IMR-90 (cell line): ENCODE results near the gene SOCS3. TPM values are rescaled to one million over a fixed set of nuclear protein-coding genes. Genes with fewer than 3 reads are reported as not detected.

Experiments used
- ATAC-seq: fragments of 200-7000 bp; cut with Tn5 transposase; 2 replicates; pipeline ENCODE4 v1.9.1; 2020; ENCODE audit warnings: low read depth, mild to moderate bottlenecking, moderate library complexity
- BruUV-seq: library from RNA; stranded (reverse); fragments of 400-500 nt; replicated peaks from 2 replicates; lab custom pipeline; 2021; lab: Mats Ljungman, UMichigan
- CTCF ChIA-PET: fragments of 300-600 bp; formaldehyde crosslinking; extraction: SDS; loops from one replicate; lab custom pipeline; 2021; ENCODE audit warnings: antibody characterized with exemption; lab: Yijun Ruan, JAX
- POLR2A ChIA-PET: fragments of 300-600 bp; sonication (Branson Sonifier 250); formaldehyde crosslinking; loops from one replicate; lab custom pipeline; 2022; ENCODE audit warnings: antibody characterized with exemption; ENCODE audit not compliant: unreplicated experiment; lab: Charles Lee
- DNase-seq: peaks from one replicate; pipeline ENCODE4 v3.0.0; 2013
- H2AFZ ChIP-seq: replicated peaks from 2 replicates; pipeline ENCODE3; 2013; ENCODE audit warnings: low read length, mild to moderate bottlenecking; ENCODE audit not compliant: poor library complexity
- H2AK5ac ChIP-seq: 2 replicates; pipeline ENCODE4 v1.6.1; 2013; ENCODE audit warnings: low read depth, low read length, inconsistent platforms
- H2AK9ac ChIP-seq: replicated peaks from 2 replicates; pipeline ENCODE3; 2013; ENCODE audit warnings: mild to moderate bottlenecking, low read depth, low read length, moderate library complexity; ENCODE audit not compliant: poor library complexity
- H2BK120ac ChIP-seq: 2 replicates; pipeline ENCODE4 v1.6.1; 2013; ENCODE audit warnings: low read depth, low read length, inconsistent platforms
- H2BK15ac ChIP-seq: 3 replicates; pipeline ENCODE4 v1.6.1; 2013; ENCODE audit warnings: low read depth, low read length, inconsistent platforms
- H2BK20ac ChIP-seq: 2 replicates; pipeline ENCODE4 v1.6.1; 2013; ENCODE audit warnings: low read depth, mild to moderate bottlenecking, inconsistent platforms, low read length, moderate library complexity
- H2BK5ac ChIP-seq: 2 replicates; pipeline ENCODE4 v1.6.1; 2013; ENCODE audit warnings: mild to moderate bottlenecking, low read depth, low read length, inconsistent platforms; ENCODE audit not compliant: poor library complexity, severe bottlenecking
- H3K14ac ChIP-seq: replicated peaks from 2 replicates; pipeline ENCODE4 v1.6.1; 2013; ENCODE audit warnings: low read depth, low read length, inconsistent platforms
- H3K18ac ChIP-seq: 2 replicates; pipeline ENCODE4 v1.6.1; 2013; ENCODE audit warnings: low read depth, low read length, control low read depth
- H3K23ac ChIP-seq: 2 replicates; pipeline ENCODE4 v1.6.1; 2013; ENCODE audit warnings: low read depth, low read length, inconsistent platforms
- H3K27ac ChIP-seq: 2 replicates; pipeline ENCODE4 v1.5.1; 2013; ENCODE audit warnings: mild to moderate bottlenecking, control low read depth, low read length; ENCODE audit not compliant: insufficient read depth
- H3K27me3 ChIP-seq: 2 replicates; pipeline ENCODE4 v1.6.1; 2013; ENCODE audit warnings: low read length; ENCODE audit not compliant: control insufficient read depth, insufficient read depth
- H3K36me3 ChIP-seq: 2 replicates; pipeline ENCODE4 v1.6.1; 2013; ENCODE audit warnings: low read length, mixed read lengths; ENCODE audit not compliant: control insufficient read depth, insufficient read depth
- H3K4ac ChIP-seq: 2 replicates; pipeline ENCODE4 v1.6.1; 2013; ENCODE audit warnings: low read depth, low read length, inconsistent platforms
- H3K4me1 ChIP-seq: 2 replicates; pipeline ENCODE4 v1.6.1; 2013; ENCODE audit warnings: low read length, mixed read lengths; ENCODE audit not compliant: control insufficient read depth, insufficient read depth
- H3K4me2 ChIP-seq: 2 replicates; pipeline ENCODE4 v1.6.1; 2013; ENCODE audit warnings: low read depth, mild to moderate bottlenecking, control low read depth, low read length, moderate library complexity
- H3K4me3 ChIP-seq: 2 replicates; pipeline ENCODE4 v1.5.1; 2013; ENCODE audit warnings: low read depth, mild to moderate bottlenecking, control low read depth, low read length, moderate library complexity; ENCODE audit not compliant: insufficient read depth
- H3K56ac ChIP-seq: 2 replicates; pipeline ENCODE4 v1.6.1; 2013; ENCODE audit warnings: low read length, inconsistent platforms; ENCODE audit not compliant: insufficient read depth; ENCODE audit errors: extremely low read depth
- H3K79me1 ChIP-seq, 2 experiments: 2 replicates each; pipeline ENCODE4 v1.6.1; 2013; ENCODE audit warnings: low read length in 2 of 2, inconsistent platforms in 1 of 2, low read depth in 1 of 2
- H3K9ac ChIP-seq: 2 replicates; pipeline ENCODE4 v1.6.1; 2013; ENCODE audit warnings: low read depth, low read length, control low read depth
- H3K9me1 ChIP-seq: 2 replicates; pipeline ENCODE4 v1.6.1; 2013; ENCODE audit warnings: low read length, inconsistent platforms; ENCODE audit not compliant: insufficient read depth
- H3K9me3 ChIP-seq: 2 replicates; pipeline ENCODE4 v1.6.1; 2013; ENCODE audit warnings: low read length; ENCODE audit not compliant: control insufficient read depth, insufficient read depth
- H4K20me1 ChIP-seq: 2 replicates; pipeline ENCODE4 v1.6.1; 2013; ENCODE audit warnings: low read length, inconsistent platforms; ENCODE audit not compliant: insufficient read depth
- H4K5ac ChIP-seq: 2 replicates; pipeline ENCODE4 v1.6.1; 2013; ENCODE audit warnings: mild to moderate bottlenecking, low read depth, low read length, control low read depth
- H4K8ac ChIP-seq, 2 experiments: 2 replicates each; pipeline ENCODE4 v1.6.1; 2013; ENCODE audit warnings: low read depth in 2 of 2, low read length in 2 of 2, control low read depth in 1 of 2, inconsistent platforms in 1 of 2
- H4K91ac ChIP-seq: 2 replicates; pipeline ENCODE4 v1.6.1; 2013; ENCODE audit warnings: low read depth, low read length, inconsistent platforms; ENCODE audit not compliant: insufficient read depth
- WGBS, 2 experiments: methylation state at CpG; one replicate each; pipeline versions ENCODE4 v1.1.5 to v1.1.7; 2013; ENCODE audit warnings: missing lambda C conversion rate in 2 of 2; ENCODE audit not compliant: insufficient read length in 1 of 2; ENCODE audit errors: extremely low coverage in 2 of 2; 5-methylcytosine and 5-hydroxymethylcytosine counted together
- dilution Hi-C: fragments of 300-500 bp; cut with HindIII; formaldehyde crosslinking; loops from one replicate; pipeline ENCODE4 v1.14.3; 2018; ENCODE audit warnings: low sequenced_read_pairs; ENCODE audit not compliant: unreplicated experiment
- in situ Hi-C: fragments of 300-500 bp; cut with MboI; formaldehyde crosslinking; loops from 3 replicates; pipeline ENCODE4 v1.14.3; 2019; ENCODE audit warnings: low sequenced_read_pairs, inconsistent platforms, mixed read lengths
- intact Hi-C: fragments of 100-400 bp; cut with micrococcal nuclease; formaldehyde crosslinking; loops from 2 replicates; pipeline ENCODE4 v1.10.0; 2022
- polyA plus RNA-seq, 3 experiments: library from polyadenylated mRNA; depleted of rRNA; stranded (reverse); fragments of >200 nt; gene quantifications; 2 replicates each; pipeline ENCODE4 v1.2.3, GENCODE V29; 2012; ENCODE audit warnings: low replicate concordance in 1 of 3
- total RNA-seq: library from RNA; depleted of rRNA; stranded (reverse); fragments of >200 nt; gene quantifications from 2 replicates; pipeline ENCODE4 v1.2.3, GENCODE V29; 2012
- TF ChIP-seq, protein P1 (sequence below): fragments of 150-350 bp; IDR thresholded peaks from 2 replicates; pipeline ENCODE4 v1.6.1; 2017; ENCODE audit warnings: mild to moderate bottlenecking, antibody characterized with exemption, low read length, low read depth

The SOCS3 gene
- total and polyA plus RNA-seq, 2 of the 4 experiments (the other 2 are of a cell fraction): 19.2 to 19.9 TPM

DNA sequence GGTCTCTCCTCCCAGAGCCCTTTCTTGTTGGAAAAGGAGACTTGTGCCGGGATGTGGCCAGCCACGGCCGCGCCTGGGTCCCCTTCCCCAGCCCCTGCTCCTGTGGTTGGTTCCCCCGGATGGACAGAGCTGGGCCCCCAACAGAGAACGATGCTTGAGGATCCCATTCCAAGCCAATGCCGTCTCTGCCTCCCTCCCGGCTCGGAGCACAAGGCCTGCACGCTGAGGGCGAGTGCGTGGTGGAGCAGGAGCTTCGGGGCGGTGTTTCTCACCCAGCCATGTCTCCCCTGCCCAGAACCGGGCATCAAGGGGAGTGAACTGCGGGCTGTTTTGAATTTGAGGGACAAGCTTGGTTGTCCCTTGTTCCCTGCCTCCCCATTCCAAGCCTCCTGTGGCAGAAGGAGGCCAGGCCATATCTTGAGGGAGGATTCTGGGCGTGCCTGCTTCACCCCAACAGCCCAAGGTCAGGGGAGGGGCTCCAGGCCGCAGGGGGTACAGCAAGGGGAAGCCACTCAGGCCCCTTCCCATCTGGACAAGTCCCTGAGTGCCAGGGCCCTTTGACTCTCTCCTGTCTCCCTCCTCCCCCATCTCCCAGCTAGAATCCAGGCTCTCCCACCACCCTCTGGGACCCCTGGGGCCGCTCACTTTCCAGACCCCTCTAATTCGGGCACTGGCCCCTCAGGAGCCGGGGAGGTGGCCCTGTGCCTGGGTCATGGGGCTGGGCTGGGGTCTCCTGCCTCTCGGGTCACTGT lies 43.6 kb downstream of the SOCS3 start:
- H3K36me3 ChIP-seq: no peaks in the 10 kb centered on the region
- peak overlapping the region; percentile 87 for H2AK5ac ChIP-seq
- H3K18ac ChIP-seq: peak overlapping the region; percentile 92
- BruUV-seq: no TSS peak
- no peaks in the 10 kb centered on the region for H3K27me3 ChIP-seq
- ChIA-PET CTCF (interaction anchor here (0.6 kb wide), 2 partner anchors 8 to 38 kb away, joined by 3 to 4 read pairs; no protein-coding TSS in a partner anchor), POLR2A (interaction anchor here (0.6 to 2.0 kb wide), 3 partner anchors 8 to 1540 kb away, joined by 3 to 10 read pairs (median 4); no protein-coding TSS in a partner anchor)
- peak overlapping the region; percentile 66 for H3K9ac ChIP-seq
- H4K5ac ChIP-seq: peak overlapping the region; percentile 82
- H2AK9ac ChIP-seq: peak overlapping the region; percentile 96
- peak overlapping the region; percentile 97 for H4K91ac ChIP-seq
- peak overlapping the region; percentile 61 for H3K4me2 ChIP-seq
- peak overlapping the region; percentile 90 for H3K56ac ChIP-seq
- H3K9me1 ChIP-seq: peaks cover 15% of the 10 kb centered on the region
- H3K79me1 ChIP-seq: peaks cover 0 to 14% of the 10 kb centered on the region in 2 experiments; a peak in 2 of 4 replicates
- no peaks in the 10 kb centered on the region; the same call in 1 of the 2 replicates for H4K20me1 ChIP-seq
- peak overlapping the region; percentile 95 for H2BK120ac ChIP-seq
- peak overlapping the region; percentile 94 for H3K4ac ChIP-seq
- peak overlapping the region; percentile 81 for H3K23ac ChIP-seq
- H2BK20ac ChIP-seq: peak overlapping the region; percentile 87
- dilution Hi-C loops: no loop called here
- no peaks in the 10 kb centered on the region for H3K9me3 ChIP-seq
- peak overlapping the region; percentile 91 for H3K14ac ChIP-seq
- in situ Hi-C loops: no loop called here
- DNase-seq (no peak), ATAC-seq (no peak; the same call in 1 of the 2 replicates)
- H2BK15ac ChIP-seq: peak overlapping the region; percentile 52; the same call in 2 of the 3 replicates
- TF ChIP-seq, protein P1, sequence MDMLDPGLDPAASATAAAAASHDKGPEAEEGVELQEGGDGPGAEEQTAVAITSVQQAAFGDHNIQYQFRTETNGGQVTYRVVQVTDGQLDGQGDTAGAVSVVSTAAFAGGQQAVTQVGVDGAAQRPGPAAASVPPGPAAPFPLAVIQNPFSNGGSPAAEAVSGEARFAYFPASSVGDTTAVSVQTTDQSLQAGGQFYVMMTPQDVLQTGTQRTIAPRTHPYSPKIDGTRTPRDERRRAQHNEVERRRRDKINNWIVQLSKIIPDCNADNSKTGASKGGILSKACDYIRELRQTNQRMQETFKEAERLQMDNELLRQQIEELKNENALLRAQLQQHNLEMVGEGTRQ: no peak
- peak overlapping the region; percentile 90 to 98 for H4K8ac ChIP-seq
- peak overlapping the region; percentile 76 for H2BK5ac ChIP-seq
- H3K4me1 ChIP-seq: peaks cover 30% of the 10 kb centered on the region
- intact Hi-C loops: no loop called here
- H3K27ac ChIP-seq: peak overlapping the region; percentile 88
- H2AFZ ChIP-seq: peak overlapping the region; percentile 81
- no peak overlapping the region for H3K4me3 ChIP-seq
- 79% methylated on average over 8 of the region's 22 CpGs; no CpG with 5 or more reads in 1 of the 2 experiments for WGBS, 2 experiments
